HG02642 (cell line): ENCODE measurements around the gene CCDC148.

ENCODE experiments used
- ATAC-seq: cut with Tn5 transposase; IDR thresholded peaks from one replicate; pipeline ENCODE4 v1.9.1; 2021; ENCODE audit warnings: mild to moderate bottlenecking; ENCODE audit not compliant: unreplicated experiment, poor library complexity

The CCDC148 gene

DNA sequence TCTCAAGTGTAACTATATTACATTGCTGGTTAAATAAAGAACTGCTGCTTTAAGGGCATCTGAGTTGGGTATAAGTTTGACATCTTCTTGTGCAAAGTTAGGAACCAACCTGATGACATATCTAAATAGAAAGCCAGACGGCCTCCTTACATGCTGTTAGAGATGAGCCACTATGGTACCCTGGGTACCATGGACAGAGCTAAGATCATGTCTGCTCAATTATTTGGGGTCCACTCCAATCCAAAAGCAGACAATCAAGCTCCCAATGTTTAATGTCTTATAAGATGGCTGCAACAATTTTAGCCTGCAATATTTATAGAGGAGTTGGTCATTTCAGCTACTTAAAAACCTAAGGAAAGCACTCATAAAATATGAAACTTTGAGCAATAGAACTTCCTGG, 268.6 kb downstream of the CCDC148 start:
- ATAC-seq, result no peak

DNA sequence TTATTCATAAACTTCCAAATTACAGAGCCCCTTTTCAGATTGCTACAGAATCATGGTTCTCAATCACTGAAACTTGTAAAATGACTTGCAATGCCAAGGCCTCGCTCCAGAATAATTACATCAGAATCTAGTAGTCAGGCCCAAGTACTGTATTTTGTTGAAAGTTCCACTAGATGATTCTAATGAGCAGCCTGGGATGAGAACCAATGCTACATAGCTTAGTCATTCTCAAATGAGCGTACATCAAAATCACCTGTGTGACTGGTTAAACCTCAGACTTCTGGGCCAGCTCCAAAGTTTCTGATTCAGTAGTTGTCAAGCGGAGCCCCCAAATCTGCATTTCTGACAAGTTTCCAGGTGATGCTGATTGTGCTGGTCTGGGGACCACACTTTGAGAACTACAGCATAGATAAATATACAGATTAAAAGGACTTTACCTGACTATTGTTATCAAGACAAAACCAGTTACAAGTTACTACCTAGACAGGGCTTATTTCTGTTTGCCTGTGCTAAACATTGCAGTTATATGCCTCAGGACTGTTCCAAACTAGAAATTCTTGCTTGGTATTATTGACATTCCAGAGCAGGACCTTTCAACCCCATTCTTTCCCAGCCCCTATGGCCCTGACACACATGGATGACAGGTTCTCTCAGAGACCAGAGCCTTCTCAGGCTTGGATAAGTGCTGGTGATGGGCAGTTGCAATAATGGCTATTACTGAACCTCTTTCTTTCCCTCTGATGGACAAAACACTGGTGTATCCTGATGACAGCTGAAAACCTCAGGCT, 271.8 kb downstream of the CCDC148 start:
- ATAC-seq, result no peak

DNA sequence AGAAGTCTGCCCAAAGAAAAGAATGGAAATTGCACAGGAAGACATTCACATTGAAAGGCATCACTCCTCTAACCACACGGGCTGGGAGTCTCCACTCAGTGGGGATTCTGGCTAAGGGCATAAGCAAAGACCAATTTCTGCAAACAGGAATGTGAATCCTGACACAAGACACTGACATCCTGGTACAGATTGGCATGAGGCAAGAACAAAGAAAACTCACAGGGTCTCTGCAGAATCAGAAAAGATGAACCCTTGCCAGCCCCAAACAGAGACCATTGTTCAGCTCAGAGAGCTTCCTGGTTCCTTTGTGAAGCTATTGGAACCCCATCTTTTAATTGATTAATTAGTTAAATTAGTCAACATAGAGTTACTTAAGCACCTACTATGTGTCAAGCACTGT, 272.6 kb downstream of the CCDC148 start:
- ATAC-seq, result no peak

DNA sequence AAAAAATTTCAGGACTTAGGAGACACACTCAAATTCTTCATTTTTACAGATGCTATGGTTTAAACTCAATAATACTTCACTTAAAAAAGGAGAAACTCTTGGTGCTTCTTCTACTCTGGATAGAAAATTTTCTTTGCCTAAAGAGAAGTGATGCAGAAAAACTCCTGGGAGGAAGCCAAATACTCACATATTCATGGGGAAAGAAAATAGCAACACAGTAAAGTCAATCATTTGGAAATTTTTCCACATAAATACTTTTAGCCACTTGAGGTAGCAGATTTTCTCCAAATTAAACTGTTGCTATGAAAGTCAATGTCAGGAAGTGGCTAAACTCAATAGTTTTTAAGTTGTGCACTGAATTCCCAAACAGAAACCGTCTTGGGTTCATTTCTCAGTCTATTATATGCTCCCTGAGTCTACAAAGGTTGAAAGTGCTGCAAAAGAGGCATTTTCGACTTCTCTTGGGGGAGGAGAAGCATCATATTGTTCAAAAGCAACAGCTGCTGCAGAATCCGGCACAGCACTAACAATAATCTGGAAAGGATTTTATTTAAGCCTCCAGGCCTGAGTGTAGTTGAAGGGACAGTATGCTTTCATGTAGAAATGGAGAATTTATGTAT, 273.8 kb downstream of the CCDC148 start:
- ATAC-seq, result no peak

DNA sequence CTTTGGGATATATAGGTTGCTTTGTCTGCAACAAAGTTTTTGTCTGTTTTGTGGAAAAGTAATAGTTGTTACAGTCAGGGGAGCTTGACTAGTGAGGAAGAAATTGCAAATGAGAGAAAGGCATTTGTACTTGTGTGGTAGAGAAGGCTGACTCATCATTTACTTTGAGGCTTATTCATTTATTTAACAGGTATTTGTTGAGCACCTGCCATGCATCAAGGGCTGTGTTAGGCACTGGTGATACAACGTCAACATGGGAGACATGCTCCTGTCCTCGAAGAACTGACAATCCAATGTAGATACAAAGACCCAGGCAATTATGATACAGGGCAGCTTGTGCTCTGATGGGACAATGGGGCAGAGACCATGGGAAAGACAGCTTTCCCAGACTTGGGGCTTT, 275.4 kb downstream of the CCDC148 start:
- no peak for ATAC-seq

DNA sequence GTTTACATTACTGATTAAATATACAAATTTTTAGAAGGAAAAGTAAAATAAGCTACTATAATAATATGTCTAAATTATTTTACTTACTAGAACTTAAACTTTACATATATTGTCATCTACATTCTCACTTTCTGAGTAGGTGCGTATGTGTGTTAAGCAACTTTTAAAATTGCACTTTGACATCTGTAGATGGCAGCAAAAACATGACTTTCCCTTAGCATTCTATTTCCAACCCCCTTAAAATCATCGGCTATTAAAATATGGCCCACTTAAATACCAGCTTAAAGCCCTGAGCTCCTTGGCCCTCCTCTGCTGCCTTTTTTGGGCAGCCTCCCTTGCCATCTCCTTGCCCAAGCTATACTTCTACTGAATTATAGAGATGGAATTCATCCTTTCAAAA, 276.9 kb downstream of the CCDC148 start:
- ATAC-seq, result no peak

DNA sequence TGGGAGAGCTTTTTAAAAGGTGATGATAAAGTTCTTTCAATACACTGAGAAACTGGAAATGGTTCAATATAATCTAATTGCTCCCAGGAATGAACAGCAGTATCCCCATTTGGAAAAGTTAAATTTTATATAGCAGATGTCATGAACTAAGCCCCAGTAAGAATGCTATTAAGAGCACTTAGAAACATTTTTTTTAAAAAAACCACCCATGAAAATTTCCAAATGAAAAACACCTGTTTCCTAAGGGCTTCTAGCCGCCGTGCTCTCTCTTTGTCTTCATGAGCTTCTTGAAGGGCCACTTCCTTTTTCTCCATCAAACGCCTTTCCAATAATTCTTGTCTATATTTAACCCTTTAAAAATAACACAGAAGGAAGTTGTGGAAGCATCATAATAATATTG, 277.9 kb downstream of the CCDC148 start:
- no peak for ATAC-seq

DNA sequence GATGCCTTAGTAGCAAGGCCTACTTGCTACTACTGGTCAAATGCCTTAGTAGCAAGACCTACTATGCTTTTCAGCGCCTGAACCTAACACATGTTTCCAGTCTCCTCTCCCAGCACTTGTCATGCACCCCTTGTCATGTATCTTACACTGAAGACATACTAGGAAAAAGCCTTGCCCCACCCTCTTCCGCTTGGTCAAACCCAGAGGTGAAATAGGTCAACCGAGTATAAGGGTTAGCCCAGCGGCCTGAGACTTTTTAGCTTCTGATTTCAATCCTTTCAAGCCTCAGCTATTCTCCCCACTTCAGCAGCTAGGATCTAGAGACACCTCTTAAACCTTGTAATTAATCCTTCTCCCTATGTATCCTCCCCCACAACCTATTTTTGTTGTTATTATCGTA, 281.6 kb downstream of the CCDC148 start:
- ATAC-seq, result no peak

DNA sequence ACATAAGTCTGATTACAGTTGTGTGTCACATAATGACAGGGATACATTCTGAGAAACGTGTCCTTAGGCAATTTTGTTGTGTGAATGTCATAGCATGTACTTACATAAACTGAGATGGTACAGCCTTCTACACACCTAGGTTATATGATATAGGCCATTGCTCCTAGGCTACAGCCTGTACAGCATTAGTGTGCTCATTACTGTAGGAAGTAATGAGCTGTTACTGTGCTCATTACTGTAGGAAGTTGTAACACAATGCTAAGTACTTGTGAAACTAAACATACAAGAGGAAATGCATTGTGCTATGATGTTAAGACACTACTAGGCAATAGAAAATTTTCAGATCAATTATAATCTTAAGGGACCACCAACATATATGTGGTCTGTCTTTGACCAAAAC, 282.1 kb downstream of the CCDC148 start:
- no peak for ATAC-seq

DNA sequence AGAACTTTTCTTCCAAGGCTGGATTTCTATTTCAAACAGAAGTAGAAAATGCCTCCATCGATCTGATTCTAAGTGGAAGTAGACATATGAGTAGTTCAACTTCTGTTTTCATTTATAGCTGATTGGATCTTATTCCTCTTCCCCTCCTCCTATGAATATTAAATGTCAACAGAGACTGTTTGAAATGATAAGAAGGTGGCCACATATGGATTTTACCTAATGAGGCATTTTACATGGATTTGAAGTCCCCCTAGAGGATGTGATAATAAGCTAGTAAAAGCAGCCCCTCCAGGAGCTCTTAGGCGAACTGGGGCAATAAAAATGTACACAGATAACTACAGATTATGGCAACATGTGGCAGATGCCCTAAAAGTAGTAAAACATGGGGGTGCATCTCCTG, 283.8 kb downstream of the CCDC148 start:
- no peak for ATAC-seq

DNA sequence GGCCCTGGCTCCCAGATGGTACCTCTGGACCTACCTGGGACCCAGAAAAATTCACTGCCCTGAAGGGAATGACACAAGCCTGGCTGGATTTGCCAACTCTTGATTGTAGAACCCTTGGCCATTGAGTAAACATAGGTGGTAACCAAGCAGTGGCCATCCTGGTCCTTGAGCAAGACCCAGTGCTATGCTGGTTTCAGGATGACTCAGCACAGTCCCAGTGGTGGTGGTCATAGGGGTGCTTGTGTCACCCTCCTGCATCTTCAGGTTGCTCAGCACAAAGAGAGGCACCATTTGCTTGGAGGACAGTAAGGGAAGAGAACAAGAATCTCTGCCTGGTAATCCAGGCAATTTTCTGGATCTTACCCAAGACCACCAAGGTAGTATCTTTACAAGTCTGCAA, 302.0 kb downstream of the CCDC148 start:
- no peak for ATAC-seq

DNA sequence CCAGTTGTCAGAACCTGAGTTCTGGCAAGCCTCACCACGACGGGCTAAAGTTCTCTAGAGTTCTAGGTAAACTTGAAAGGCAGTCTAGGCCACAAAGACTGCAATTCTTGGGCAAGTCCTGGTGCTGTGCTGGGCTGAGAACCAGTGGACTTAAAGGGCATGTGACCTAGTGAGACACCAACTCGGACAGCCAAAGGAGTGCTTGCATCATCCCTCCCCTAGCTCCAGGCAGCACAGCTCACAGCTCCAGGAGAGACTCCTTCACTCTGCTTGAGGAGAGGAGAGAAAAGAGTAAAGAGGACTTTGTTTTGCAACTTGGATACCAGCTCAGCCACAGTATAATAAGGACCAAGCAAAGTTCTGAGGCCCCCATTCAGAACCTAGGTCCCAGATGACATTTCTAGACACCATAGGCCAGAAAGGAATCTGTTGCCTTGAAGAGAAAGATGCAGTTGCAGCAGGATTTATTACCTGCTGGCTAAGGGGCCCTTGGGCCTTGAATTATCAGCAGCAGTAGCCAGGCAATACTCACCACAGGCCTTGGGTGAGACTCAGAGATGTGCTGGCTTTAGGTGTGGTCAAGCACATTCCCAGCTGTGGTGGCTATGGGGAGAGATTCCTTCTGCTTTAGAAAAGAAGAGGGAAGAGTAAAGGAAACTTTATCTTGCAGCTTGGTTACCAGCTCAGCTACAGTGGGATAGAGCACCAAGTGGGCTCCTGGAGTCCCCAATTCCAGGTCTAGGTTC, 303.1 kb downstream of the CCDC148 start:
- ATAC-seq, result no peak

DNA sequence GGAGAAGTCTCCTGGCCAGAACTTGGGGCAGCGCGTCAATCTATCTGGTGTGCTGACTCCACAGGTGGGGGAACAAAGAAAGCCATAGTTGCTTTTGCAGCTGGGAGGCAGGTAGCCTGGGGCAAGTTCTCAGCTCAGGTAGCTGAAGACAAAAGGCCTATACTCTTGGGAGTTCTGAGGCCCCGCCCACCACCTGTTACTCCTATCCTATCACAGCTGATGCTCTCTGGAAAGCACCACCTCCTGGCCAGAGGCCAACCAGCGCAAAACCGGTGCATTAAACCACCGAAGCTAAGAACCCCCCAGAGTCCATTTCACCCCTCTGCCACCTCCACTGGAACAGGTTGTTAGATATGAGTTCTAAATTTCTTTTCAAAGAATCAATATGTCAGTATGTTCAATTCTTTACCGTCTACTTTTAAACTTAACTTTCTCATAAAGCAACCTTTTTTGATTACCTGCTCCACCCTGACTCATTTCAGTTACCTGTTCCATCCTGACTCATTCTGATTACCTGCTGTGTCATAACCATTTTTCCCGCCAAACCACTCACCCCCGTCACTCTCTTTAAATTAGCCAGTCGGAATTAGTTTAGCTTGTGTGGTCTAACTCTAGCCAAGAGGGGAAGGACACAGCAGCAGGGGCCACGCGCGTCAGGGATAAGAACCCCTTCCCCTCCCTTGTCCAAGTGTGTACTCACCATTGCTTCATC, 311.5 kb downstream of the CCDC148 start:
- ATAC-seq, result no peak

DNA sequence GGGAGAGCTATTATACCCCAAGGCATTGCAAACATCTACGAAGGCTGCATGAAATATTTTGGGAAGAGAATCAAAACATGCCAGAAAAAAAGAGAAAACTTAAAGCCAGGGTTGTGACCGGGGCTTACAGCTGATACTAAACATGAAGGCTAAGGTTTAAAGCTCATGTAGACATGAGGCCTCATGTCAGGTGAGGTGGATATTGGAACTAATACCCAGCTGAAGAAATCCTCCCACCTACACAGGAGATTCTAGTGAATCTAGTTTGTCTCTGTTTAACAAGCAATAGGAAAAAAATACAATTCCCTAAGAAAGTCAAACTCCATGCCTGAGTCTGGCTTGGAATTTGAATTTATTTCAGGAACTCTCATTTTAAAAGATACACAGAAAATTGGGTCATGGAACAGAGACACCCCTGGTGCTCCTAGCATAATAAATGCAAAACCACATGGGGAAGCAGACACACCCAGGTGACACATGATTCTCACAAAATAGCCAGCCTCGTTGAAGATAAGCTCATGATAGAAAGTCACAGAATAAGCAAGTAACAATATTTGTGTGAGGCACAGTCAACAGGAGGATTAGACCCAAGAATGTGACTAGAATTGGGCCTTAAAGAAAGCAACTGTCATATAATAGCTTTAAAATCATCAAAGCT, 312.7 kb downstream of the CCDC148 start:
- ATAC-seq, result no peak

DNA sequence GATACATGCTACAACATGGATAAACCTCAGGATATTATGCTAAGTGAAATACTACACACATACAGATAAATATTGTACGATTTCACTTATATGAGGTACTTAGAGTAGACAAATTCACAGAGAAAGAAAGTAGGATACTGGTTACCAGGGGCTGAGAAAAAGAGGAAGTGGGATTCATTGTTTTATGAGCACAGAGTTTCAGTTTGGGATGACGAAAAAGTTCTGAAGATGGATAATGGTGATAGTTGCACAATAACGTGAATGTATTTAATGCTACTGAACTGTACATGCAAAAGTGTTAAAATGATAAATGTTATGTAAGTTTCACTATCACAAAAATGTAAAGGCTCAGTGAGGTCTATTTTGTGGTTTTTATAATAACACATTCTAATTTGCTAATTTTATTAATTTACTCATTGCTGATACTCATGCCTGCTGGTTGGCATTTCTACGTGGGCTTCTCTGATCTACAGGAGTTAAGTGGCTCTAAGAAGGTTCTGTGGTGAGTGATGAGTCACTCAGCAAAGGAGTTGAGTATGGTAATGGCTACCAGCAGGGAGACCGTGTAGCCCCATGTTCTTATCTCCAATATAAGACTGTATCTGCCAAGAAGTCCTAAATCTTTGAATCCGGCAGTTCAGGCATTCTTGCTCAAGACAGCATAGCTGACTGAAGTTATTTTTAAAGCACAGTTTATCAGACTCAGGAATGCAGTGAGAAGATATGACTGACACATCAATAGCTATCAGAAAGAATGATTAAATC, 313.8 kb downstream of the CCDC148 start:
- no peak for ATAC-seq

DNA sequence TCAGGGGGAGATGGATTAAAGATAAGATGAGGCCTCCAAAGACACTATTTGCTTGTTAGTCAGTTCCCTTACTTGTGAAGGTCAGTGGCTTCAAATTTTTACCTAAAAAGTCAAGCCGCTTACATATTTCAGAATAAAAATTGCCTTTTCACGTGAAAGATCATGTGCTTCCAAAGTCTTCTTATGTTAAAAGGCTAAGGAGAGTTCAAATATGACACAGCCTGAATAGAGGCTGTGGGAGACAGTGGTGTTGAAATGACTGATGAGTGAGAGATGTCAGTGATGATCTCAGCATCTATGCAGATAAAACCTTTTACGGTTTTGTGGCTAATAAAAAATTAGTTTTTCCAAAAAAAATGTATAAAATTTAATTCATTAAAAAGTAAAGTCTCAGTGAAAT, 314.4 kb downstream of the CCDC148 start:
- ATAC-seq, result no peak

DNA sequence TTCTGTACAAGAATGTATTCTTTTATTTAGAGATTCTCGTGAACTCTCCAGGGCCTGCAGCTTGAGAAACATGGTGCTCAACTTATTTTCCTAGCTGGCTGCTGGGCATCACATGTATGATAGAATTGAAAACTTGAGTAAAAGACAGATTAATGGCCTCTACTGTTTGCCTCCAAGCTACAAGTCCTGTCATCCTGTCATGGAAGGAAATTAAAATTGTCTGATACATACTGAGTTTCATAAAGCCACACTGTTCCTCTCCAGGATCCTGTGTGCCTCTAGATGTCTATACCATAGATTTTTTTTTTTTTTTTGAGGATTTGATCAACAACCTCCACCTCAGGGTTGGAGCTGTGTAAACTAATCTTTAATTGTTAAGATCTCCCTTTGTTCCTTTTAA, 316.4 kb downstream of the CCDC148 start:
- ATAC-seq, result no peak

DNA sequence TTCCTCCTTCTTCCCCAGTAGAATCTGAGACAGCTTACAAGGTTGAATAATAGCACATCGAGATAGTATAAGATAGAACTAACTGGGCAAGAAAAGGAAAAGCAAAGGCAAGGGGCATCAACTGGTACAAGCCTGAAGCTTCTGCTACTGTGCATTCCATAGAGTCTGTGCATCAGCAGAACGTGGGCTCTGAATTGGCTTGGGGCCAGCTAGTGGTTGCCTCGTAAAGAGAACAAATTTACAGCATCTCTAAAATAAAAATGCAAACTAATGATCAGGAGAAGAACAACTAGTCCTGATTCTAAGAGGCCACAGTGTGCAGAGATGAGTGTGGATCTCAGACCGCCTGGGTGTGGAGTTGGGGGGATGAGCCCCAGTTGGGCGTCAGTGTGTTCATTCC, 318.3 kb downstream of the CCDC148 start:
- ATAC-seq, result no peak

DNA sequence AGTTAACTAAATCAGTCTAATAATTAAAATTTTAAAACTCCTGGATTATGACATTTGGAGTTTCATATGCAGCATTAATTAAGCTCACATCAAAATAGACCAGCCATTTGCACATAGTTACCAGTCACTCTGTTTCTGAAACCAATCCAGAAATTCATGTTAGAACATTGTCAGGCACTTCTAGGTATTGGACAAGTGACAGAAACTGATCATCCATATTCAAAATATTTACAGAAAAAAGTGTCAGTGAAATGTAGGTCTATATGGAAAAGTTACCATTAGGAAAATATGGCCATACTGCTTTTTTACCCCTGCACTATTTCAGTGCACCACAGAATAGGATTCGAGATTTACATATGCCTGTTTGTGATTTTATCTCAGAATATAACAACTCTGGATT, 321.5 kb downstream of the CCDC148 start:
- ATAC-seq, result no peak

DNA sequence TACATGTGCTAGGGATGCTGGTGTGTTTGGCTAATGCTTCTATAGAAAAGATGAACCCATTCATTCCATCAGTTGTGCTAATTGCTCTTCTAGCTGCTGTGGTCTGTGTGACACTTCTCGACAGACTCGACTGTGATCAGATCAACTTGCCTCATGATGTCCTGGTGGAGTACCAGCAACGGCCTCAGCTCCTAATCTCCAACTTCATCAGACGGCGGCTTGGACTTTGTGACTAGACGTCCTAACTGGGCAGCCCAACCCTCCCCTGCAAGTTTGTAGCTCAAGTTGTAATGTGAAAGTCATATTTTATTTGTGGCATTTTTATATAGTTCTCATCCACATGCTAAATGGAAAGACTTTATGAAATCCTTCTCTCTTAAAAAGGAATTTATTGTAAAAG, 321.9 kb downstream of the CCDC148 start:
- ATAC-seq, result no peak
